Left cardiac atrium (tissue), 4 donors: ENCODE results near the gene ADA. TPM values are rescaled to one million over a fixed set of nuclear protein-coding genes. Genes with fewer than 3 reads are reported as not detected.
A peak's percentile ranks its signal among the peaks of the same experiment; 100 is the strongest.
"Not testable (repeated sequence)": the region's sequence is repeated elsewhere in the genome, so short reads cannot be mapped to it uniquely, and the experiment has no call there.

ENCODE experiments used
- ATAC-seq, 2 donors: fragments of 200-7000 bp; cut with Tn5 transposase; one replicate each; pipeline ENCODE4 v1.9.1; 2020; ENCODE audit warnings: mild to moderate bottlenecking in 2 of 2, moderate library complexity in 2 of 2
- DNase-seq: peaks from one replicate; pipeline ENCODE4 v3.0.0-alpha.2; 2020
- intact Hi-C, 2 donors: fragments of 100-400 bp; cut with DNase I; formaldehyde crosslinking; loops; one replicate each; pipeline versions ENCODE4 v1.14.1 to v1.15.1; 2022 to 2023
- long read RNA-seq: library from polyadenylated mRNA; unstranded; transcript quantifications from one replicate; pipeline ENCODE4 v2.0.0, GENCODE V29; 2021
- total RNA-seq, 2 donors: library from RNA; stranded (reverse); fragmentation: NEBNext Ultra II Directional; extraction: Animal tissue kit (Norgen Biotek cat#: 25700); gene quantifications; one replicate each; pipeline ENCODE4 v1.2.1, GENCODE V29; 2021
- donor health status: DM: no; HTN: yes; CAD: no.
- donor health status: DM: no; HTN: yes; CAD: no; lungs with severe emphysema.
- donor health status: DM: yes; HTN: yes; CAD: no.
- donor health status: Dilated cardiomyopathy.

Gene ADA
- 10 to 100 TPM; 11.3 to 12.2 TPM for total RNA-seq
- long read RNA-seq, transcript ADA-201 (12 exons, 1,539 nt) = major isoform, 33 of 46 reads
- long read RNA-seq, partial matches to known transcripts = 4 of 46 reads
- long read RNA-seq, other reads (novel, unspliced or antisense) = 4 of 46 reads

DNA sequence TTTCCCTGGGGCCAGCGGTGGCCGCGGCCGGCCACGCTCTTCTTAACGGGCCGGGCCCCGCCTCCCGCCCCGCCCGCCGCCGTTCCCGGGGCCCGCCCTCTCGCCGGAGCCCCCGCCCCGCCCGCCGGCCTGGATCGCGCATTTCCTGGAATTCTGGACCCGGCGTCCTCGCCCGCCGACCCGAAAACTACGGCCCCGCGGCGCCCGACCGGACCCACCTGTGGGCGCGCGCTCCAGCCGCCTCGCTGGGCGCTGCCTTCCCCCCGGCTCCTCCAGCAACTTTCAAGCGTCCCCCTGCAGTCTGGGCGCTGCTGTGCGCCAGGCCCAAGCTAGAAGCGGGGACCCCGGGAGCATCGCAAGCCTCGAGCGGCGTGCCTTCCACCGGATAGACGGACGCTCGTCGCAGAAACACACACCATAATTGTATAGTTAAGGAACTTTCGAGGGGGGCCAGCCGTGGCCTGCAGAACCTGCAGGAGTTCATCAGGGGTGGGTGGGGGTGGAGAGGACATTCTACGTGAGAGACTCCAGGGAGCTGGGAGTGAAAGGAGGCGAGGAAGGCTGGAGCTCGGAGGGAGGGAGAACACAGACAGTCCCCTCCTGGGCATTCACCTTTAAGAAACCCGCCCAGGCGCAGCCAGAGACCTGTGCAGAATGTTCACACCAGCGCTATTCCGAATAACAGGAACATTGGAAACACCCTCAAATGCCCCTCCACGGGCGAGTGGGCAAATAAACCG lies at the start of gene ADA:
Gene ADA, minus strand, starts transcription at position 16 of the 740 bp plus-strand sequence. CDS start 92 bp downstream, outside the sequence.
- ATAC-seq = peak; percentile 93
- intact Hi-C loops = no loop called here

DNA sequence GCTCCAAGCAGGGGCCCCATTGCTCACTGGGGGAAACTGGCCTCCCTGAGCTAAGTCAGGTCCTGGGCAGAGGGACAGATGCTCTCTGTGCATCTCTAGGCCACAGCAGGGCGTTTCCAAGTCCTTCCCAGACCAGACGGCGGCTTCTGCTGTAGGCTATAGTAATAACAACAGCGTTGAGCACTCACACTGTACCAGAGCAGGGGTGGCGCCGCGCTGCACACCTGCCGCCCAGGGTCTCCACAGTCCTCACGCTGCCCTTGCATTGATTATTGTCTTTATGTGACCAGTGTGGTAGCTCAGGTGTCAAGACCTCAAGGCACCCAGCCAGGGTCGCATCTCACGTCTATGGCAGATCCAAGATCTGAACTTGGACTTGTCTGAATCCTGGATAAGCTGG lies 48.8 kb upstream of the ADA start:
- ATAC-seq = no peak
- DNase-seq = no peak
- intact Hi-C loops = no loop called here

More for the DNA sequence above, at the start of gene ADA:
- peak; percentile 79 for DNase-seq

DNA sequence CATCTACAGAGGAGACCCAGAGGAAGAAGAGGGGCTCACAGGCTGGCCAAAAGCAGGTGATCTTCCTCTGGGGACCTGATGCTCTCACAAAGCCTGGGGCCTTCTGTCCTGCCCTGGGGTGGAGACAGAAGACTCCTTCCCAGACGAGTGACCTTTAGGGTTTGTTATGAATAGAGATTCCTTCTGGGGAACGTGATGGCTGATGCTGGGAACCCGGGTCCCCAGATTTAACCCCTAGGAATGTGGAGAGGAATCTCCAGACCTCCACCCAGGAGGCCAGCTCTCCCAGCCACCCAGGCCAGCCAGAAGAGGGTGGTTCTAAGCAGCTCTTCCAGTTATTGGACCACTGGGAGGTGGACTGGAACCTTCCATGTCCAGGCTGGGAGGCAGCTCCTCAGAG lies 46.9 kb upstream of the ADA start:
- intact Hi-C loops = no loop called here

DNA sequence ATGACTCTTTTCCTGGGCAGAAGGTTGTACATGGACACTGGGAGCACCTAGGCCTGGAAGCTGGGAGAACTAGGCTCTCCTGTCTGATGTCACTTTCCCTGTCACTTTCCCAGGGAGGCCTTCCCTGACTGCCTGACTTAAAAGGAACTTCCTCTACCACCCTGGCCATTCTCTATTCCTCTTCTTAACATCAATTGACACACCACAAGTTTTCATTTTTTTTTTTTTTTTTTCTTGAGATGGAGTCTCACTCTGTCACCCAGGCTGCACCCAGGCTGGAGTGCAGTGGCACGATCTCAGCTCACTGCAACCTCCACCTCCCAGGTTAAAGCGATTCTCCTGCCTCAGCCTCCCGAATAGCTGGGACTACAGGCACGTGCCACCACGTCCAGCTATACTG lies 45.5 kb upstream of the ADA start:
- ATAC-seq, DNase-seq, intact Hi-C loops: not testable (repeated sequence)

More for the DNA sequence above, 46.9 kb upstream of the ADA start:
- no peak for ATAC-seq
- DNase-seq = no peak

DNA sequence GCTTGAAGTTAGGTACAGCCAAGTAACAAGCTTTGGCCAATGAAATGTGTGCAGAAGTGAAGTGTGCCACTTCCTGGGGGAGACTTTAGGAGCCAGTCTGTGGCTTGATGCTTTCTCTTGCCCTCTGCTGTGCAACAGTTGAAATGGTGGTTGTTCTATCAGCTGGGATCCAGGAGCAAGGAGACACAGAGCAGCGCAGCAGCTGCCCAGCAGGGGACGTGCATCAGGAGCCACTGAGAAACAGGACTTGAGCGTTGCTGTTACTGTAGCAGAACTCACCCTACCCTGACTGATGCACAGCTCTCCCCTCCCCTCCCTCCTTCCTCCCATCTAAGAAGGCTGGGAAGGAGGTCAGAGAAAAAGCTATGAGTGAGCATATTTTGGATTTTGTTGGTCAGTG lies 44.8 kb upstream of the ADA start:
- no peak for DNase-seq
- intact Hi-C loops = no loop called here
- no peak for ATAC-seq

DNA sequence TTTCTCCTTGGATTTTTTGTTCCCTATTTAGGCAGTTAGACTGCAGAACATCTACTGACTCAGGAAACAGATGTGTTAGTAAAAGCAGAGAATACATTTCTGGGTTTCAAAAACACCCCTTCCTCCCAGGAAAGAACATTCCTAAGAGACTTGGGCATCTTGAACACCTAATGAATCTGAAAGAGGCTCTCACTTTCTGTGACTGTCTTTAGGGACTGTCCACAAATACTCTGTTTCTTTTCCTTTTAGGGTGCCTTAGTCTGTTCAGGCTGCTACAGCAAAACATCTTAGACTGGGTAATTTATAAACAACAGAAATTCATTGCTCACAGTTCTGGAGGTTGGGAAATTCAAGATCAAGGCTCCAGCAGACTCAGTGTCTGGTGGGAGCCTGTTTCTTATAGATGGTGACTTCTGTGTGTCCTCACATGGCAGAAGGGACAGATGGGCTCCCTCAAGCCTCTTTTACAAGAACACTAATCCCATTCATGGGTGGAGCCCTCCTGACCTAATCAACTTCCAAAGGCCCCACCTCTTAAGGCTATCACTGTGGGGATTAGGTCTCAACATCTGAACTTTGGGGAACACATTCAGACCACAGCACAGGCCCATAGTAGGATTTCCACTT lies 44.3 kb upstream of the ADA start:
- ATAC-seq = no peak
- intact Hi-C loops = no loop called here
- DNase-seq = no peak

DNA sequence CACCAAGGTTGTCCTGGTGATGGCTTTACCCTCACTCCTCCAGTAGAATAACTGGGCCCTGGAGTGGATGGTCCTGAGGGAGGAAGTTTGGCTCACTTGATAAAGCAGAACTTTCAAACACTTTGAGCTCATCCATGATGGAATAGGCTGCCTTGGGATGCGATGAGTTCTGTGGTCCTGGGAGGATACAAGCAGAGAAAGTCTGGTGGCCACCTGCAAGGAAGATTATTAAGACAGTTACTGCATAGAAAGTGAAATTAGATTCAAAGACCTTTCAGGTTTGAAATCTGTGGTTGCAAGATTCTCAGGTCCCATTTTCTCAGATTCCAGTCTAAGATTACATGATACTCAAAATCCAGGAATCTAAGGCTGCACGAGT lies 43.8 kb upstream of the ADA start:
- DNase-seq (no peak), ATAC-seq (no peak)
- intact Hi-C loops = no loop called here

DNA sequence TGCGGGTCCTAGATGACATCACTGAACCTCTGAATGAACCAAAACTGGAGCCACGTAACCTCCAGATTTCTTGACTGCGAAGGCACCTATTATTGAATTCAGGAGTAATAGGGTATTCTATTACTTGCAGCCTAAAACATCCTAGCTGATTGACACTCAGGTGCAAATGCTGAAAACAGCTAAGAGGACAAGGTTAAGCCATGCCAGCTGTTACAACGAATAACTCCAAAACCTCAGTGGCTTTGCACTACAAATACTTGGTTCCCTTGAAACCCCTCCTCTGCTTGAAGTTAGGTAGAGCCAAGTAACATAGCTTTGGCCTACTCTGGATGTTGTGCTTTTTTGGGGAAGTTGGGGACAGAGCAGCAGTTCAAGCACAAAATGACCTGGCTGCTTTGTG lies 42.7 kb upstream of the ADA start:
- no peak for ATAC-seq
- intact Hi-C loops = no loop called here
- no peak for DNase-seq

DNA sequence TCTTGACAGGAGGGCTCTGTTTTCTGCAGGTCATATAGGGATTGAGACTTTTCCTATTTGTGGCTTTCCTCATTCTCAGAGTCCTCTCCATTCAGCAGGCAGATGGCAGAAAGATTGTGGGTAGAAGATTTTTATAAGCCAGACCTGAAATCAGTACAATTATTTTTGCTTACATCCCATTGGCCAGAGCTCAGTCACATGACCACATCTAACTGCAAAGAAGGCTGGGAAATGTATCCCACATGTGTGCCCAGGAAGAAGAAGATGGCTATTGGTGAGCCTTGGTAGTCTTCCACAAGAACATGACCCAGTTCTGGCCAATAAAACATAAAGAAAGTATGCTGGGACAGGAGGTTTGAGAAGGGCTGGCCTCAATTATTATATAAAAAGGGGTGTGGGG lies 42.1 kb upstream of the ADA start:
- no peak for ATAC-seq
- intact Hi-C loops = no loop called here
- DNase-seq = no peak

DNA sequence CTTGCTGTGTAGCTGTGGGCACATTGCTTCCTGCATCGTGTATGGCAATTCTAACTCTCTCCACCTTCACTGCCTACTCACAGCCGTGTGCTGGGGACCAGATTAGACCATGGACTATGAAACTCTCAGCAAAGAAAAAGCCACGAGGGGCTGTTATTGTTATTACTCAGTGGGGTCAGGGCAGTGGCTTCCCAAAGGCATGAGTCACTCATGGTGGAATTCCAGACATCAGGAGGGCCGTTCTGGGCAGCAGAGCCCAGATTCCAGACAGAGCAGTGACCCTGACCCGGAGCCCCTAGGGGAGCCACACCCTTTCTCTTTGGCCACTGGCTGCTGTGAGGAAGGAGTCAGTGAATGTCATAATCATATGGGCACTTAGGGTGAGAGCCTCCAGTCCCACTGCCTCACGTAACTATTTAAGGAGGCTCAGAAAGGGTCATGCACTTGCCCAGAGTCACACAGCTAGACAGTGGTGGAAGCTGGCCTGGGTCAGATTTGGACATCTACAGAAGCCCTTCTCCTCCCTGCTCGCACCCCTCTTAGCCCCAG lies 41.5 kb upstream of the ADA start:
- peak; percentile 74 to 92 for ATAC-seq
- intact Hi-C loops = no loop called here

DNA sequence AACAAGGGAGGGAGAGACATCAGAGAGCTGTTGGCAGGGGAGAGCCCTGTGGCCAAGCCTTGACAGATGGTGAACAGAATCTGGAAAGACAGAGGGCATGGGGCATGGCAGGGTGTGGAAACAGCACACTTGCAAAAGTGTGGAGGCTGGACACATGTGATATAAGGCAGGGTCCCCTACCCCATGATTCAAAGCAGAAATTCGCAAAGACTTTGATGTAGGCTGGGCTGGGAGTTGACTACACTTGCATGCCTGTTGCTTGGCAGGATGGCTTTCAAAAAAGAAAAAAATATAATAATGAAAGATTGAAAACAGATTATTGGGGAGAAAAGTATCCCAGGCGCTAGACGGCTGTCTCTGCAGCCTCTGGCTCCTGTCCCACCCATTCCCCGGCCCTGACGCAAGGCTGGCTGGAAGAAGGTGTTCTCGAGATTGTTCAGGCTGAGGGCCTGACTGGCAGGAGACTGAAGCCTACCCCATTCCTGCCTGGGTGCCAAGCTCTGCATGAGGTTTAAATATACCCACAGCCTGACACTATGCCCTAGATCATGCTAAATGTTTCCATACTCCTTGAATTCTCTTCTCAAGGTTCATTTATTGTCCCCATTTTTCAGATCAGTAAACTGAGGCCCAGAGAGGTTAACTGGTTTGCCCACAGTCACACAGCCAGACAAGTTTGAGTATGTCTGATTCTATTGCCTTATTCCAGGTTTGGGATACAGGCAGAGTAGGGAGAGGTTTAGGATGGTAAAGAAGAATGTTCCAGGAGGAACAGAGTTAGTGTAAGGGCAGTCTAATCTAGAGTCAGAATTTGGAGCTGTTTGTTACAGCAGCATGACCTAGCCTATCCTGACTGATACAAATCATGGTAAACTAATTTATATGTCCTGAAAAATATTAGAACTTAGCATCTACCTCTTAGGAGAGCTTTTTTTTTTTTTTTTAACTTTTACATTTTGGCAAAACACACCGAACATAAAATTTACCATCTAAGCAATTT lies 40.2 kb upstream of the ADA start:
- peak; percentile 81 to 83 for ATAC-seq
- intact Hi-C loops = no loop called here
- DNase-seq = peak; percentile 80

More for the DNA sequence above, 41.5 kb upstream of the ADA start:
- DNase-seq = peak; percentile 88

DNA sequence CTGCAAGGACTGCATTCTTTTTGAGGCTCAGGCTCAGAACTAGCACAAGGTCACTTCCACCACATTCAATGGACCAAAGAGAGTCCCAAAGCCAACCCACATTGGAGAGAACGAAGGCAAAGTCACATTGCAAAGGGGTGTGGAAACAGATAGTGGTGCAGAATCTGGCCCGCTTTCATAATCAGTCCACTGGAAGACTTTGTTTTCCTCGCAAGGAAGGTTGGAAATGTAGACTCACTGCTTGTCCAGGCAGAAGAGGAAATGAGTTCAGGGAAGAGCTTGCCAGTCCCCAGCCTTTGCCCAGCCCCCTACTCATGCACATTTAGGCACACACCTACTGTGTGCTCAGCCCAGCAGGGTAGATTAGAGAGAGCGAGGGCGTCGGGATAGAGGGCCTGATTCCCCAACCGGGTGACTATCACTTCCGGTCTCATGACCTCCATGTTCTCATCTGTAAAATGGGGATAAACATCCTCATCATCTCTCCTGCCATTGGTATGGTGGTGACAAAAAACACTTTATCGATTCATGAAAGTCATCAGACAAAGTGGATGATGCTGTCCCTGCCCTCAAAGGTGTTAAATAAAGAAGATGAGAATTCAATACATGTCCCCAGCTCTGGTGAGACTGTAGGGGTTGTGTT lies 39.4 kb upstream of the ADA start:
- peak; percentile 30 to 58 for ATAC-seq
- DNase-seq = no peak
- intact Hi-C loops = no loop called here

DNA sequence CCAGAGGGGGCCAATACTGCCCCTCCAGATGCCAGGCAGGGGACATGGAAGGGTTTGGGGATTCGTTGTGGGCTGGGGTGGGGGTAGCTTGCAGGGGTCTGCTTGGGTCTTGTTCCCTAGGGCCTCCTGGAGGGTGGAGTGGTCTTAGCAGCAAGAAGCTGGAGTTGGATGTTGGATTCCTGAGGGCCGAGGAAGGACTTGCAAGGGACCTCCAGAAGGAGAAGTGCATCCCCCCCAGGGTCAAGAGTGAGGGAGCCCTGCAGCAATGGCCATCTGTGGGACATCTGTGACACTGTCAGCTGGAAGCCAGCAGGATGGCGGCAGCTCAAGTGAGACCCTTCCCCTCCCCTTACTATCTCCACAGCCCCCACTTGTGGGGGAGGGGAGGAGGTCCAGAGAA lies 38.3 kb upstream of the ADA start:
- no peak for ATAC-seq
- DNase-seq = no peak
- intact Hi-C loops = loop anchor here (5.0 to 10.0 kb wide), 2 partner anchors 175 to 177 kb away; no protein-coding TSS in a partner anchor

DNA sequence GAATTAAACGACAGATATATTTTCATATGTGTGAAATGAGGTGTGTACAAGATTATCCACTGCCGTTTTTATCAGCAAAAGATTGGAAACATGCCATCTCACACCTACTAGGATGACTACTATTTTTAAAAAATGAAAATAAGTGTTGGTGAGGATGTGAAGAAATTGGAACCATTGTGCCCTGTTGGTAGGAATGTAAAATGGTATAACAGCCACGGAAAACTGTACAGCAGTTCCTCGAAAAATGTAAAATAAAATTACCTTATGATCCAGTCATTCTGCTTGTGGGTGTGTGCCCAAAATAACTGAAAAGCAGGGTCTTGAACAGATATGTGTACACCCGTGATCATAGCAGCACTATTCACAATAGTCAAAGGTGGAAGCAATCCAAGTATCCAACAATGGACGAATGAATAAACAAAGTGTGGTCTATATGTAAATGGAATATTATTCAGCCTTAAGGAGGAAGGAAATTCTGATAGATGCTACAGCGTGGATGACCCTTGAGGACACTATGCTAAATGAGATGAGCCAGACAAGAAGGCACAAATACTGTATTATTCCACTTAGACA lies 36.6 kb upstream of the ADA start:
- intact Hi-C loops = loop anchor here (5.0 to 10.0 kb wide), 2 partner anchors 177 to 179 kb away; no protein-coding TSS in a partner anchor
- ATAC-seq (no peak), DNase-seq (no peak)

DNA sequence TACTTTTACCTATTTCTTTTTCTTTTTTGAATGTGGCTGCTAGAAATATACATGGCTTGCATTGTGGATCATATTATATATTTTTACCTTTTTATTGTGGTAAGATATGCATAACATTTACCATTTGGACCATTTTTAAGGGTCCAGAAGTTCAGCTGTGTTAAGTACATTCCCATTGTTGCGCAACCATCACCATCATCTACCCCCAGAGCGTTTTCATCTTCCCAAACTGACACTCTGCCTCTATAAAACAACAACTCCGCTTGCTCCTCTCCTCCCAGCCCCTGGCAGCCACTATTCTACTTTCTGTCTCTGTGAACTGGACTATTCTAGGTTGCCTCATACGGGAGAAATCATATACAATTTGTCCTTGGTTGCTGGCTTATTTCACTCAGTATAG lies 35.4 kb upstream of the ADA start:
- intact Hi-C loops = loop anchor here (2.0 to 10.0 kb wide), 3 partner anchors 46 to 180 kb away; no protein-coding TSS in a partner anchor
- ATAC-seq (no peak), DNase-seq (no peak)

DNA sequence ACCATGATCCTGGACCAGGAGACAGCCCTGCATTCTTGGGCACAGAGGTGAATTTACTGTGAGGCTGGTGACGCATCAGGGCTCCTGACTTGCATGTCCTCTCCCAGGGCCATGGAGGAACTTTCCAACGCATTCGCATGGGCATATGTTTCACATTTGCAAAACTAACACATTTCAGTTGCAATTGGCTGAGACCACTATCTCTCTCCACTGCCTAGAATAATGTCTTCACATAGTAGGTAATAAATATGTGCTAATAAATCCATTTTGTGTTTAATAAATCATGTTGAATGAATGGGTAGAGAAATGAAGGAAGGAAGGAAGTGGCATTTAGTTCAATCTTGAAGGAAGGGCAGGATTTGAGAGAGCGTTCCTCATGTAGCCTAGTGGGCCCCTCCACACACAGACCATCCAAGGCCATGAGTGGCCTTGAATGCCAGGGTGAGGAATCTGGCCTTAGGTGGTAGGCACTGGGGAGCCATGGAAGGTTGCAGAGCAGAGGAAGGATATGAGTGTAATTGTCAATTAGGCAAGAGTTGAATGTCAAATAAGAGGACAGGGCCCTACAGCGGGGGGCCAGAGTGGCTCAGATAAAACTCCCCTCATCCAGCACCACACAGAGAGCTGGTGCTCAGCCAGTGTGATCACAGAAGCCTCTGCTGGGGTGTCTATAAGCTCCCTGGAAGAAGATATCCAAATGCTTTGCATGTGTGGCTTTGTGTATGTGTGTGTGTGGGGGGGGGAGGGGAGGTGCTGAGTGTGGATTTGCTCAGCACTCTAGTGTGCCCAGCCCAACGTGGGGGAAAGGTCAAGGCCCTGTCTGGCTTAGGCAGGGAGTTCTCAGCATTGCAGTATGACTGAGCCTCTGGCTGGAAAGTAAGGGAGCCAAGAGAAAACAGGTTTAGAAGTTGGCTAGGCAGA lies 32.8 kb upstream of the ADA start:
- ATAC-seq = peak; percentile 28 to 71
- intact Hi-C loops = loop anchor here in 1 of 2 donors (10.0 kb wide), 1 partner anchor 180 kb away; no protein-coding TSS in a partner anchor

More for the DNA sequence above, 32.8 kb upstream of the ADA start:
- no peak for DNase-seq
